HFFc6 (cell line): ENCODE results near the gene ZIC3. TPM values are rescaled to one million over a fixed set of nuclear protein-coding genes. Genes with fewer than 3 reads are reported as not detected.
"Not testable (repeated sequence)": the region's sequence is repeated elsewhere in the genome, so short reads cannot be mapped to it uniquely, and the experiment has no call there.

ENCODE experiments used
- DNase-seq: peaks from one replicate; pipeline ENCODE4 v3.0.0-alpha.2; 2018
- H3K27ac Mint-ChIP-seq: 2 replicates; pipeline ENCODE4 v1.8.0; 2020; ENCODE audit warnings: mild to moderate bottlenecking, mixed read lengths
- H3K27me3 Mint-ChIP-seq: 2 replicates; pipeline ENCODE4 v1.8.0; 2021; ENCODE audit warnings: mild to moderate bottlenecking, moderate library complexity, mixed read lengths; ENCODE audit not compliant: insufficient read depth
- H3K36me3 Mint-ChIP-seq: 2 replicates; pipeline ENCODE4 v1.8.0; 2021; ENCODE audit warnings: low read depth, mixed read lengths
- H3K4me1 Mint-ChIP-seq: 2 replicates; pipeline ENCODE4 v1.8.0; 2020; ENCODE audit warnings: low read depth, mixed read lengths
- H3K4me3 Mint-ChIP-seq: 2 replicates; pipeline ENCODE4 v1.8.0; 2020; ENCODE audit warnings: mild to moderate bottlenecking, moderate library complexity, mixed read lengths
- H3K9me3 Mint-ChIP-seq: 2 replicates; pipeline ENCODE4 v1.8.0; 2020; ENCODE audit warnings: mild to moderate bottlenecking, mixed read lengths
- CTCF ChIP-seq: fragments of 200-600 bp; sonication (generic); IDR thresholded peaks from 2 replicates; pipeline ENCODE4 v1.5.0; 2021; ENCODE audit warnings: antibody characterized with exemption, mild to moderate bottlenecking
- total RNA-seq, 6 experiments: library from RNA; stranded (reverse); fragmentation: NEBNext Ultra II Directional; extraction: Animal tissue kit (Norgen Biotek cat#: 25700); gene quantifications; 2 replicates in 1 of 6; 3 replicates in 5 of 6; pipeline ENCODE4 v1.2.3, GENCODE V29; 2021

ZIC3 gene
- total RNA-seq, 6 experiments from 2014 or later, result not detected

- Mint-ChIP-seq H3K27ac (no peak overlapping the region), H3K4me1 (no peaks in the 10 kb centered on the region), H3K9me3 (no peaks in the 10 kb centered on the region), H3K36me3 (no peaks in the 10 kb centered on the region), H3K4me3 (no peak overlapping the region), H3K27me3 (peaks cover 5% of the 10 kb centered on the region)
- TF ChIP-seq CTCF, result no peak
- no peak for DNase-seq
These were observed 16.9 kb upstream of the ZIC3 start for GRCh38 chrX:137549073-137549472.

GRCh38 chrX:137549851-137550664 is 15.9 kb upstream of the ZIC3 start:
- DNase-seq, result no peak
- Mint-ChIP-seq H3K9me3 (no peaks in the 10 kb centered on the region), H3K27me3 (peaks cover 6% of the 10 kb centered on the region), H3K4me3 (no peak overlapping the region), H3K27ac (no peak overlapping the region), H3K4me1 (no peaks in the 10 kb centered on the region), H3K36me3 (no peaks in the 10 kb centered on the region)
- no peak for TF ChIP-seq CTCF

- no peak for TF ChIP-seq CTCF
These were observed 15.2 kb upstream of the ZIC3 start for GRCh38 chrX:137550665-137551261.

GRCh38 chrX:137552098-137552497 is 13.8 kb upstream of the ZIC3 start:
- H3K27me3 Mint-ChIP-seq, H3K4me3 Mint-ChIP-seq: not testable (repeated sequence)

More at GRCh38 chrX:137550665-137551261, 15.2 kb upstream of the ZIC3 start:
- H3K9me3 Mint-ChIP-seq, result no peaks in the 10 kb centered on the region
- H3K4me3 Mint-ChIP-seq, result no peak overlapping the region
- H3K4me1 Mint-ChIP-seq, result no peaks in the 10 kb centered on the region
- peaks cover 6% of the 10 kb centered on the region for H3K27me3 Mint-ChIP-seq
- H3K36me3 Mint-ChIP-seq, result no peaks in the 10 kb centered on the region
- H3K27ac Mint-ChIP-seq, result no peak overlapping the region
- no peak for DNase-seq

GRCh38 chrX:137562096-137562495 is 3.8 kb upstream of the ZIC3 start:
- no peak for DNase-seq
- Mint-ChIP-seq H3K27me3 (peaks cover 8% of the 10 kb centered on the region), H3K4me1 (no peaks in the 10 kb centered on the region), H3K27ac (no peak overlapping the region), H3K36me3 (no peaks in the 10 kb centered on the region), H3K4me3 (no peak overlapping the region), H3K9me3 (peaks cover 5% of the 10 kb centered on the region; the same call in 1 of the 2 replicates)
- TF ChIP-seq CTCF, result no peak

More at GRCh38 chrX:137552098-137552497, 13.8 kb upstream of the ZIC3 start:
- not testable (repeated sequence) for H3K9me3 Mint-ChIP-seq, DNase-seq, H3K27ac Mint-ChIP-seq, H3K36me3 Mint-ChIP-seq, H3K4me1 Mint-ChIP-seq
